IMR-90 (cell line): ENCODE data around the gene TIGAR. TPM values are rescaled to one million over a fixed set of nuclear protein-coding genes. Genes with fewer than 3 reads are reported as not detected.

Experiments used
- ATAC-seq: fragments of 200-7000 bp; cut with Tn5 transposase; 2 replicates; pipeline ENCODE4 v1.9.1; 2020; ENCODE audit warnings: low read depth, mild to moderate bottlenecking, moderate library complexity
- BruUV-seq: library from RNA; stranded (reverse); fragments of 400-500 nt; replicated peaks from 2 replicates; lab custom pipeline; 2021; lab: Mats Ljungman, UMichigan
- CTCF ChIA-PET: fragments of 300-600 bp; formaldehyde crosslinking; extraction: SDS; loops from one replicate; lab custom pipeline; 2021; ENCODE audit warnings: antibody characterized with exemption; lab: Yijun Ruan, JAX
- POLR2A ChIA-PET: fragments of 300-600 bp; sonication (Branson Sonifier 250); formaldehyde crosslinking; loops from one replicate; lab custom pipeline; 2022; ENCODE audit warnings: antibody characterized with exemption; ENCODE audit not compliant: unreplicated experiment; lab: Charles Lee
- DNase-seq: peaks from one replicate; pipeline ENCODE4 v3.0.0; 2013
- H2AFZ ChIP-seq: replicated peaks from 2 replicates; pipeline ENCODE3; 2013; ENCODE audit warnings: low read length, mild to moderate bottlenecking; ENCODE audit not compliant: poor library complexity
- H2AK5ac ChIP-seq: 2 replicates; pipeline ENCODE4 v1.6.1; 2013; ENCODE audit warnings: low read depth, low read length, inconsistent platforms
- H2AK9ac ChIP-seq: replicated peaks from 2 replicates; pipeline ENCODE3; 2013; ENCODE audit warnings: mild to moderate bottlenecking, low read depth, low read length, moderate library complexity; ENCODE audit not compliant: poor library complexity
- H2BK120ac ChIP-seq: 2 replicates; pipeline ENCODE4 v1.6.1; 2013; ENCODE audit warnings: low read depth, low read length, inconsistent platforms
- H2BK15ac ChIP-seq: 3 replicates; pipeline ENCODE4 v1.6.1; 2013; ENCODE audit warnings: low read depth, low read length, inconsistent platforms
- H2BK20ac ChIP-seq: 2 replicates; pipeline ENCODE4 v1.6.1; 2013; ENCODE audit warnings: low read depth, mild to moderate bottlenecking, inconsistent platforms, low read length, moderate library complexity
- H2BK5ac ChIP-seq: 2 replicates; pipeline ENCODE4 v1.6.1; 2013; ENCODE audit warnings: mild to moderate bottlenecking, low read depth, low read length, inconsistent platforms; ENCODE audit not compliant: poor library complexity, severe bottlenecking
- H3K14ac ChIP-seq: replicated peaks from 2 replicates; pipeline ENCODE4 v1.6.1; 2013; ENCODE audit warnings: low read depth, low read length, inconsistent platforms
- H3K18ac ChIP-seq: 2 replicates; pipeline ENCODE4 v1.6.1; 2013; ENCODE audit warnings: low read depth, low read length, control low read depth
- H3K23ac ChIP-seq: 2 replicates; pipeline ENCODE4 v1.6.1; 2013; ENCODE audit warnings: low read depth, low read length, inconsistent platforms
- H3K27ac ChIP-seq: 2 replicates; pipeline ENCODE4 v1.5.1; 2013; ENCODE audit warnings: mild to moderate bottlenecking, control low read depth, low read length; ENCODE audit not compliant: insufficient read depth
- H3K27me3 ChIP-seq: 2 replicates; pipeline ENCODE4 v1.6.1; 2013; ENCODE audit warnings: low read length; ENCODE audit not compliant: control insufficient read depth, insufficient read depth
- H3K36me3 ChIP-seq: 2 replicates; pipeline ENCODE4 v1.6.1; 2013; ENCODE audit warnings: low read length, mixed read lengths; ENCODE audit not compliant: control insufficient read depth, insufficient read depth
- H3K4ac ChIP-seq: 2 replicates; pipeline ENCODE4 v1.6.1; 2013; ENCODE audit warnings: low read depth, low read length, inconsistent platforms
- H3K4me1 ChIP-seq: 2 replicates; pipeline ENCODE4 v1.6.1; 2013; ENCODE audit warnings: low read length, mixed read lengths; ENCODE audit not compliant: control insufficient read depth, insufficient read depth
- H3K4me2 ChIP-seq: 2 replicates; pipeline ENCODE4 v1.6.1; 2013; ENCODE audit warnings: low read depth, mild to moderate bottlenecking, control low read depth, low read length, moderate library complexity
- H3K4me3 ChIP-seq: 2 replicates; pipeline ENCODE4 v1.5.1; 2013; ENCODE audit warnings: low read depth, mild to moderate bottlenecking, control low read depth, low read length, moderate library complexity; ENCODE audit not compliant: insufficient read depth
- H3K56ac ChIP-seq: 2 replicates; pipeline ENCODE4 v1.6.1; 2013; ENCODE audit warnings: low read length, inconsistent platforms; ENCODE audit not compliant: insufficient read depth; ENCODE audit errors: extremely low read depth
- H3K79me1 ChIP-seq, 2 experiments: 2 replicates each; pipeline ENCODE4 v1.6.1; 2013; ENCODE audit warnings: low read length in 2 of 2, inconsistent platforms in 1 of 2, low read depth in 1 of 2
- H3K9ac ChIP-seq: 2 replicates; pipeline ENCODE4 v1.6.1; 2013; ENCODE audit warnings: low read depth, low read length, control low read depth
- H3K9me1 ChIP-seq: 2 replicates; pipeline ENCODE4 v1.6.1; 2013; ENCODE audit warnings: low read length, inconsistent platforms; ENCODE audit not compliant: insufficient read depth
- H3K9me3 ChIP-seq: 2 replicates; pipeline ENCODE4 v1.6.1; 2013; ENCODE audit warnings: low read length; ENCODE audit not compliant: control insufficient read depth, insufficient read depth
- H4K20me1 ChIP-seq: 2 replicates; pipeline ENCODE4 v1.6.1; 2013; ENCODE audit warnings: low read length, inconsistent platforms; ENCODE audit not compliant: insufficient read depth
- H4K5ac ChIP-seq: 2 replicates; pipeline ENCODE4 v1.6.1; 2013; ENCODE audit warnings: mild to moderate bottlenecking, low read depth, low read length, control low read depth
- H4K8ac ChIP-seq, 2 experiments: 2 replicates each; pipeline ENCODE4 v1.6.1; 2013; ENCODE audit warnings: low read depth in 2 of 2, low read length in 2 of 2, control low read depth in 1 of 2, inconsistent platforms in 1 of 2
- H4K91ac ChIP-seq: 2 replicates; pipeline ENCODE4 v1.6.1; 2013; ENCODE audit warnings: low read depth, low read length, inconsistent platforms; ENCODE audit not compliant: insufficient read depth
- CTCF ChIP-seq: conservative IDR thresholded peaks from 2 replicates; pipeline ENCODE4 v1.5.1; 2012; ENCODE audit warnings: mild to moderate bottlenecking, low read depth, low read length, improper control_type of control experiment
- MAFK ChIP-seq: IDR thresholded peaks from 2 replicates; pipeline ENCODE4 v1.6.1; 2012; ENCODE audit warnings: low read depth, low read length, improper control_type of control experiment
- POLR2A ChIP-seq: IDR thresholded peaks from 2 replicates; pipeline ENCODE4 v1.6.1; 2012; ENCODE audit warnings: mild to moderate bottlenecking, low read depth, low read length
- WGBS, 2 experiments: methylation state at CpG; one replicate each; pipeline versions ENCODE4 v1.1.5 to v1.1.7; 2013; ENCODE audit warnings: missing lambda C conversion rate in 2 of 2; ENCODE audit not compliant: insufficient read length in 1 of 2; ENCODE audit errors: extremely low coverage in 2 of 2; 5-methylcytosine and 5-hydroxymethylcytosine counted together
- dilution Hi-C: fragments of 300-500 bp; cut with HindIII; formaldehyde crosslinking; loops from one replicate; pipeline ENCODE4 v1.14.3; 2018; ENCODE audit warnings: low sequenced_read_pairs; ENCODE audit not compliant: unreplicated experiment
- in situ Hi-C: fragments of 300-500 bp; cut with MboI; formaldehyde crosslinking; loops from 3 replicates; pipeline ENCODE4 v1.14.3; 2019; ENCODE audit warnings: low sequenced_read_pairs, inconsistent platforms, mixed read lengths
- intact Hi-C: fragments of 100-400 bp; cut with micrococcal nuclease; formaldehyde crosslinking; loops from 2 replicates; pipeline ENCODE4 v1.10.0; 2022
- polyA plus RNA-seq, 3 experiments: library from polyadenylated mRNA; depleted of rRNA; stranded (reverse); fragments of >200 nt; gene quantifications; 2 replicates each; pipeline ENCODE4 v1.2.3, GENCODE V29; 2012; ENCODE audit warnings: low replicate concordance in 1 of 3
- total RNA-seq: library from RNA; depleted of rRNA; stranded (reverse); fragments of >200 nt; gene quantifications from 2 replicates; pipeline ENCODE4 v1.2.3, GENCODE V29; 2012
- TF ChIP-seq, protein P1 (sequence below): fragments of 150-350 bp; IDR thresholded peaks from 2 replicates; pipeline ENCODE4 v1.6.1; 2017; ENCODE audit warnings: mild to moderate bottlenecking, antibody characterized with exemption, low read length, low read depth
- TF ChIP-seq, protein P2 (sequence below): fragments of 150-350 bp; IDR thresholded peaks from 2 replicates; pipeline ENCODE4 v1.6.1; 2016; ENCODE audit warnings: low read depth, mild to moderate bottlenecking, low read length, moderate library complexity, borderline replicate concordance

The TIGAR gene
- total and polyA plus RNA-seq, 2 of the 4 experiments (the other 2 are of a cell fraction): 7.3 to 13.7 TPM

- no CpG with 5 or more reads among the region's 10 CpGs for WGBS, 2 experiments
- ATAC-seq (no peak), DNase-seq (no peak)
- H3K9me1 ChIP-seq: no peaks in the 10 kb centered on the region
- no peak overlapping the region for H3K9ac ChIP-seq
- TF ChIP-seq, protein P1, sequence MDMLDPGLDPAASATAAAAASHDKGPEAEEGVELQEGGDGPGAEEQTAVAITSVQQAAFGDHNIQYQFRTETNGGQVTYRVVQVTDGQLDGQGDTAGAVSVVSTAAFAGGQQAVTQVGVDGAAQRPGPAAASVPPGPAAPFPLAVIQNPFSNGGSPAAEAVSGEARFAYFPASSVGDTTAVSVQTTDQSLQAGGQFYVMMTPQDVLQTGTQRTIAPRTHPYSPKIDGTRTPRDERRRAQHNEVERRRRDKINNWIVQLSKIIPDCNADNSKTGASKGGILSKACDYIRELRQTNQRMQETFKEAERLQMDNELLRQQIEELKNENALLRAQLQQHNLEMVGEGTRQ: no peak
- TF ChIP-seq CTCF: no peak
- TF ChIP-seq MAFK: no peak
- TF ChIP-seq, protein P2, sequence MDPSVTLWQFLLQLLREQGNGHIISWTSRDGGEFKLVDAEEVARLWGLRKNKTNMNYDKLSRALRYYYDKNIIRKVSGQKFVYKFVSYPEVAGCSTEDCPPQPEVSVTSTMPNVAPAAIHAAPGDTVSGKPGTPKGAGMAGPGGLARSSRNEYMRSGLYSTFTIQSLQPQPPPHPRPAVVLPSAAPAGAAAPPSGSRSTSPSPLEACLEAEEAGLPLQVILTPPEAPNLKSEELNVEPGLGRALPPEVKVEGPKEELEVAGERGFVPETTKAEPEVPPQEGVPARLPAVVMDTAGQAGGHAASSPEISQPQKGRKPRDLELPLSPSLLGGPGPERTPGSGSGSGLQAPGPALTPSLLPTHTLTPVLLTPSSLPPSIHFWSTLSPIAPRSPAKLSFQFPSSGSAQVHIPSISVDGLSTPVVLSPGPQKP: no peak
- TF ChIP-seq POLR2A: no peak
- no peaks in the 10 kb centered on the region for H3K9me3 ChIP-seq
- no peak overlapping the region for H3K14ac ChIP-seq
- no peak overlapping the region for H2BK120ac ChIP-seq
- H3K18ac ChIP-seq: no peak overlapping the region
- POLR2A ChIA-PET: no interaction called here
- H4K5ac ChIP-seq: no peak overlapping the region
- peaks cover 22% of the 10 kb centered on the region for H3K27me3 ChIP-seq
- intact Hi-C loops: loop anchor here (5.0 kb wide), 1 partner anchor 622 kb away; no protein-coding TSS in a partner anchor
- H2BK5ac ChIP-seq: no peak overlapping the region
- no peak overlapping the region for H3K23ac ChIP-seq
- no TSS peak for BruUV-seq
- dilution Hi-C loops: no loop called here
- H3K4me3 ChIP-seq: no peak overlapping the region
- H2BK15ac ChIP-seq: no peak overlapping the region
- CTCF ChIA-PET: interaction anchor here (0.6 to 1.4 kb wide), 3 partner anchors 29 to 390 kb away, joined by 3 to 6 read pairs (median 4); no protein-coding TSS in a partner anchor
- H3K36me3 ChIP-seq: no peaks in the 10 kb centered on the region; the same call in 1 of the 2 replicates
- H4K91ac ChIP-seq: no peak overlapping the region
- in situ Hi-C loops: loop anchor here (5.0 kb wide), 2 partner anchors 172 to 392 kb away; no protein-coding TSS in a partner anchor
- no peaks in the 10 kb centered on the region for H3K79me1 ChIP-seq
- no peak overlapping the region for H2BK20ac ChIP-seq
- H2AK5ac ChIP-seq: no peak overlapping the region
- no peak overlapping the region for H4K8ac ChIP-seq
- no peak overlapping the region for H2AK9ac ChIP-seq
- H3K4ac ChIP-seq: no peak overlapping the region
- H3K4me1 ChIP-seq: no peaks in the 10 kb centered on the region
- no peak overlapping the region for H3K4me2 ChIP-seq
- H3K56ac ChIP-seq: no peak overlapping the region
- no peaks in the 10 kb centered on the region for H4K20me1 ChIP-seq
- no peak overlapping the region for H2AFZ ChIP-seq
- no peak overlapping the region for H3K27ac ChIP-seq
These were observed 41.8 kb upstream of the TIGAR start for GRCh38 chr12:4279198-4279690.
